MCF 10A (cell line): ENCODE data around the gene NOP53. TPM values are rescaled to one million over a fixed set of nuclear protein-coding genes. Genes with fewer than 3 reads are reported as not detected.

Experiments
- BruUV-seq: library from RNA; stranded (reverse); fragments of 400-500 nt; replicated peaks from 2 replicates; lab custom pipeline; 2021; lab: Mats Ljungman, UMichigan
- CTCF ChIA-PET: fragments of 300-600 bp; sonication (Branson Sonifier 250); formaldehyde crosslinking; extraction: SDS; loops from one replicate; lab custom pipeline; 2021; ENCODE audit warnings: antibody characterized with exemption, inconsistent platforms; lab: Yijun Ruan, JAX
- POLR2A ChIA-PET: fragments of 300-600, 350-650 bp; sonication (Branson Sonifier 250); formaldehyde crosslinking; extraction: SDS; loops from one replicate; lab custom pipeline; 2020; ENCODE audit warnings: antibody characterized with exemption, inconsistent platforms; lab: Yijun Ruan, JAX
- DNase-seq: peaks from one replicate; pipeline ENCODE4 v3.0.0-alpha.2; 2018; ENCODE audit not compliant: unreplicated experiment
- H3K27ac Mint-ChIP-seq: one replicate; pipeline ENCODE4 v1.8.0; 2022; ENCODE audit warnings: mild to moderate bottlenecking, low read depth, mixed read lengths; ENCODE audit not compliant: unreplicated experiment
- H3K27me3 Mint-ChIP-seq: one replicate; pipeline ENCODE4 v1.8.0; 2022; ENCODE audit warnings: mixed read lengths; ENCODE audit not compliant: insufficient read depth, unreplicated experiment
- H3K36me3 Mint-ChIP-seq: one replicate; pipeline ENCODE4 v1.8.0; 2022; ENCODE audit warnings: mild to moderate bottlenecking, moderate library complexity, mixed read lengths; ENCODE audit not compliant: insufficient read depth, unreplicated experiment
- H3K4me1 Mint-ChIP-seq: one replicate; pipeline ENCODE4 v1.8.0; 2022; ENCODE audit warnings: mixed read lengths; ENCODE audit not compliant: insufficient read depth, unreplicated experiment
- H3K4me3 Mint-ChIP-seq: one replicate; pipeline ENCODE4 v1.8.0; 2022; ENCODE audit warnings: mild to moderate bottlenecking, moderate library complexity, mixed read lengths; ENCODE audit not compliant: unreplicated experiment
- H3K9me3 Mint-ChIP-seq: one replicate; pipeline ENCODE4 v1.8.0; 2022; ENCODE audit warnings: mixed read lengths; ENCODE audit not compliant: unreplicated experiment
- CTCF ChIP-seq: fragments of 200-600 bp; IDR thresholded peaks from one replicate; pipeline ENCODE4 v1.8.0; 2022; ENCODE audit warnings: antibody characterized with exemption, mild to moderate bottlenecking; ENCODE audit not compliant: unreplicated experiment
- intact Hi-C: fragments of 100-400 bp; cut with micrococcal nuclease; formaldehyde crosslinking; loops from 2 replicates; pipeline ENCODE4 v1.14.1; 2022
- total RNA-seq: library from RNA; stranded (reverse); gene quantifications from 2 replicates; pipeline ENCODE4 v1.2.3, GENCODE V29; 2022

Gene NOP53
- total RNA-seq, 1 experiment from 2014 or later = 211 TPM

- ChIA-PET CTCF (interaction anchor here (0.5 to 1.3 kb wide), 4 partner anchors 12 to 1337 kb away, joined by 3 to 5 read pairs (median 4); no protein-coding TSS in a partner anchor), POLR2A (interaction anchor here (0.5 to 13.6 kb wide), 10 partner anchors 11 to 644 kb away, joined by 3 to 259 read pairs (median 4); partner anchors contain the start of gene NOP53)
- peak overlapping the region; percentile 77 for H3K27ac Mint-ChIP-seq
- no TSS peak for BruUV-seq
- peaks cover 88% of the 10 kb centered on the region for H3K36me3 Mint-ChIP-seq
- no peak for TF ChIP-seq CTCF
- peak overlapping the region; percentile 63 for H3K4me3 Mint-ChIP-seq
- H3K4me1 Mint-ChIP-seq = peaks cover 50% of the 10 kb centered on the region
- H3K27me3 Mint-ChIP-seq = no peaks in the 10 kb centered on the region
- H3K9me3 Mint-ChIP-seq = no peaks in the 10 kb centered on the region
- DNase-seq = peak; percentile 89
- intact Hi-C loops = loop anchor here (1.0 kb wide), 2 partner anchors 10 to 24 kb away; no protein-coding TSS in a partner anchor
Observed at GRCh38 chr19:47719047-47719859, 26.1 kb upstream of the NOP53 start.

GRCh38 chr19:47720669-47721422 lies 24.5 kb upstream of the NOP53 start:
- no peaks in the 10 kb centered on the region for H3K9me3 Mint-ChIP-seq
- intact Hi-C loops = no loop called here
- peak overlapping the region; percentile 63 for H3K4me3 Mint-ChIP-seq
- no TSS peak for BruUV-seq
- POLR2A ChIA-PET = interaction anchor here (11.9 kb wide), 1 partner anchor 21 kb away, joined by 207 read pairs; the partner anchor contains the start of gene NOP53
- CTCF ChIA-PET = interaction anchor here (0.6 to 1.1 kb wide), 3 partner anchors 15 to 285 kb away, joined by 3 to 4 read pairs (median 3); no protein-coding TSS in a partner anchor
- H3K27ac Mint-ChIP-seq = peak overlapping the region; percentile 77
- no peak for TF ChIP-seq CTCF
- H3K4me1 Mint-ChIP-seq = peaks cover 53% of the 10 kb centered on the region
- H3K27me3 Mint-ChIP-seq = no peaks in the 10 kb centered on the region
- no peak for DNase-seq
- H3K36me3 Mint-ChIP-seq = peaks cover 81% of the 10 kb centered on the region

GRCh38 chr19:47723581-47723940 lies 21.8 kb upstream of the NOP53 start:
- peak; percentile 84 for DNase-seq
- peak overlapping the region; percentile 60 for H3K4me3 Mint-ChIP-seq
- H3K27me3 Mint-ChIP-seq = no peaks in the 10 kb centered on the region
- TF ChIP-seq CTCF = no peak
- H3K36me3 Mint-ChIP-seq = peaks cover 78% of the 10 kb centered on the region
- peaks cover 51% of the 10 kb centered on the region for H3K4me1 Mint-ChIP-seq
- no TSS peak for BruUV-seq
- H3K9me3 Mint-ChIP-seq = no peaks in the 10 kb centered on the region
- CTCF ChIA-PET = interaction anchor here (0.6 to 4.7 kb wide), 9 partner anchors 10 to 857 kb away, joined by 3 to 32 read pairs (median 5); partner anchors contain the start of gene EHD2
- POLR2A ChIA-PET = interaction anchor here (0.6 to 11.9 kb wide), 9 partner anchors 8 to 605 kb away, joined by 3 to 207 read pairs (median 3); partner anchors contain the start of genes EHD2, KPTN, NOP53 and SELENOW
- peak overlapping the region; percentile 70 for H3K27ac Mint-ChIP-seq
- intact Hi-C loops = no loop called here
